ENCODE results near the gene CLK2. TPM values are rescaled to one million over a fixed set of nuclear protein-coding genes. Genes with fewer than 3 reads are reported as not detected.

CLK2 gene
- total and polyA plus RNA-seq, 2 of the 13 experiments (the other 11 are each of a cell fraction or from before 2014, with no cell fraction given) = 20.1 to 73.5 TPM

- TF ChIP-seq ZNF142 (CRISPR knock-in tag; IDR thresholded peaks at IDR 0.05) (no peak), MED8 (CRISPR knock-in tag; IDR thresholded peaks at IDR 0.05; ENCODE audit: insufficient replicate concordance) (no peak), FOXJ3 (CRISPR knock-in tag; IDR thresholded peaks at IDR 0.05; ENCODE audit: borderline replicate concordance) (0 out of 2 replicates have a peak, but pooled peaks have one; percentile 44), HMGXB3 (CRISPR knock-in tag; IDR thresholded peaks at IDR 0.05; ENCODE audit: borderline replicate concordance) (peak; percentile 20; the same call in 1 of the 2 replicates), FUBP1 (CRISPR knock-in tag; IDR thresholded peaks at IDR 0.05; ENCODE audit: borderline replicate concordance) (no peak), ZNF740 (CRISPR knock-in tag; IDR thresholded peaks at IDR 0.05) (0 out of 2 replicates have a peak, but pooled peaks have one; percentile 40), ZMYM2 (CRISPR knock-in tag; IDR thresholded peaks at IDR 0.05) (no peak), YEATS4 (CRISPR knock-in tag; IDR thresholded peaks at IDR 0.05; ENCODE audit: borderline replicate concordance) (peak; percentile 56; the same call in 1 of the 2 replicates), ZNF777 (CRISPR knock-in tag; IDR thresholded peaks at IDR 0.05) (no peak), ZNF451 (CRISPR knock-in tag; IDR thresholded peaks at IDR 0.05) (no peak; the same call in 1 of the 2 replicates), CSRNP1 (CRISPR knock-in tag; IDR thresholded peaks at IDR 0.05) (peak; percentile 78), PHF21A (CRISPR knock-in tag; IDR thresholded peaks at IDR 0.05) (peak; percentile 67; the same call in 1 of the 2 replicates), ZEB1 (IDR thresholded peaks at IDR 0.05; ENCODE audit: insufficient replicate concordance, low read depth) (no peak)
Observed at GRCh38 chr1:155250633-155251449, 22.5 kb downstream of the CLK2 start (continued).

All from HepG2 (cell line).